ENCODE results near the gene ACAN. TPM values are rescaled to one million over a fixed set of nuclear protein-coding genes. Genes with fewer than 3 reads are reported as not detected.

Gene ACAN
- total and polyA plus RNA-seq, 9 of the 15 experiments (the other 6 are each of a cell fraction or from before 2014, with no cell fraction given): not detected

- TF ChIP-seq SMC3 (conservative IDR thresholded peaks at IDR 0.05; ENCODE audit: insufficient read depth, low read depth, low read length) (peak; percentile 44; the same call in 1 of the 2 replicates), ZNF507 (tag; conservative IDR thresholded peaks at IDR 0.05) (no peak), WHSC1 (IDR thresholded peaks at IDR 0.05; ENCODE audit: low read length) (no peak), THRA (IDR thresholded peaks at IDR 0.05) (no peak), FOXK2 (conservative IDR thresholded peaks at IDR 0.05 in 1 of 2, IDR thresholded peaks at IDR 0.05 in 1 of 2; ENCODE audit: low read depth in 2 of 2) (no peak), L3MBTL2 (IDR thresholded peaks at IDR 0.05) (no peak), SNRNP70 (optimal IDR thresholded peaks at IDR 0.05; ENCODE audit: low read depth, low read length) (no peak), MNT (conservative IDR thresholded peaks at IDR 0.05) (no peak), NKRF (IDR thresholded peaks at IDR 0.05; ENCODE audit: borderline replicate concordance) (no peak), ZBTB5 (IDR thresholded peaks at IDR 0.05) (no peak), CEBPG (CRISPR knock-in tag; IDR thresholded peaks at IDR 0.05) (no peak), CEBPG (tag; conservative IDR thresholded peaks at IDR 0.05 in 1 of 2, IDR thresholded peaks at IDR 0.05 in 1 of 2) (no peak), KAT7 (CRISPR knock-in tag; IDR thresholded peaks at IDR 0.05; ENCODE audit: borderline replicate concordance) (no peak)
- TF ChIP-seq, protein P1, sequence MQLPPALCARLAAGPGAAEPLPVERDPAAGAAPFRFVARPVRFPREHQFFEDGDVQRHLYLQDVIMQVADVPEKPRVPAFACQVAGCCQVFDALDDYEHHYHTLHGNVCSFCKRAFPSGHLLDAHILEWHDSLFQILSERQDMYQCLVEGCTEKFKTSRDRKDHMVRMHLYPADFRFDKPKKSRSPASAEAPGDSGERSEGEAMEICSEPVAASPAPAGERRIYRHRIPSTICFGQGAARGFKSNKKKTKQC (CRISPR knock-in tag; IDR thresholded peaks at IDR 0.05): no peak
- TF ChIP-seq, protein P2, sequence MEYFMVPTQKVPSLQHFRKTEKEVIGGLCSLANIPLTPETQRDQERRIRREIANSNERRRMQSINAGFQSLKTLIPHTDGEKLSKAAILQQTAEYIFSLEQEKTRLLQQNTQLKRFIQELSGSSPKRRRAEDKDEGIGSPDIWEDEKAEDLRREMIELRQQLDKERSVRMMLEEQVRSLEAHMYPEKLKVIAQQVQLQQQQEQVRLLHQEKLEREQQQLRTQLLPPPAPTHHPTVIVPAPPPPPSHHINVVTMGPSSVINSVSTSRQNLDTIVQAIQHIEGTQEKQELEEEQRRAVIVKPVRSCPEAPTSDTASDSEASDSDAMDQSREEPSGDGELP (CRISPR knock-in tag; IDR thresholded peaks at IDR 0.05; ENCODE audit: borderline replicate concordance): peak; percentile 47; the same call in 1 of the 2 replicates
- TF ChIP-seq, protein P3, sequence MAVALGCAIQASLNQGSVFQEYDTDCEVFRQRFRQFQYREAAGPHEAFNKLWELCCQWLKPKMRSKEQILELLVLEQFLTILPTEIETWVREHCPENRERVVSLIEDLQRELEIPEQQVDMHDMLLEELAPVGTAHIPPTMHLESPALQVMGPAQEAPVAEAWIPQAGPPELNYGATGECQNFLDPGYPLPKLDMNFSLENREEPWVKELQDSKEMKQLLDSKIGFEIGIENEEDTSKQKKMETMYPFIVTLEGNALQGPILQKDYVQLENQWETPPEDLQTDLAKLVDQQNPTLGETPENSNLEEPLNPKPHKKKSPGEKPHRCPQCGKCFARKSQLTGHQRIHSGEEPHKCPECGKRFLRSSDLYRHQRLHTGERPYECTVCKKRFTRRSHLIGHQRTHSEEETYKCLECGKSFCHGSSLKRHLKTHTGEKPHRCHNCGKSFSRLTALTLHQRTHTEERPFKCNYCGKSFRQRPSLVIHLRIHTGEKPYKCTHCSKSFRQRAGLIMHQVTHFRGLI (CRISPR knock-in tag; IDR thresholded peaks at IDR 0.05): no peak
Observed at GRCh38 chr15:88897456-88898194, 94.4 kb downstream of the ACAN start (continued).

Data from K562 (cell line).